ENCODE data around the gene KDM1A. TPM values are rescaled to one million over a fixed set of nuclear protein-coding genes. Genes with fewer than 3 reads are reported as not detected.
A peak's percentile ranks its signal among the peaks of the same experiment; 100 is the strongest.

The KDM1A gene
- total RNA-seq, 1 donor from 2014 or later, result 27.4 TPM

DNA sequence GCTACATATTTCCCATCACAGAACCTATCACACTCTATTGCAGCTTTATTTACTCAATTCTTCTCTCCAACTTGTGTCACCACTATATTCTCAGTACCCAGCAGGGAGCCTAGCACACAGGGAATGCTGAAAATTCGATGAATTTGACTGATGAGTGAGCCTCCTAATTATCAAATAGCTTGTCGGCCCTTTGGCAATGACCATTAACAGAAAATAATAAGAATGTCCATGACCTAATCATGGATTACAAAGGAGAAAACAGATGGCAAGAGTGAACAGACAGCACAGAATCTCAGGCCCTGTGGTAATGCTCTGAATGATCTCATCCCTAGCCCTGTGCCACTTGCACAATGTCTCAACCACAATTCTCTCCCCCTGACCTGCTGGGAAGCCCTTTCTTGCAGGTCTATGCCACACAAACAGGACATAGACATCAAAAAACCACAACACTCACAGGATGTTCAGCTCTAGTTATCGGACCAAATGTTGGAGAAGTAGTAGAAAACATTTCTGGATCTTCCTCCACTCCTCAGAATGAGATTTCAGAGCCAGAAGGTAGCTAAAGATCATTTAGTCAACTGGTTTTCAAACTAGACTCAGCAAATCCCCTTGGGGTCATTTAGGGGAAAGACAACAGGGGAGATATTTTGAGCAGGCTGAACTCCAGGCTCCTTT is 80.9 kb downstream of the KDM1A start:
- Histone ChIP-seq H3K27me3 (ENCODE audit: low read depth) (no peaks in the 10 kb centered on the region), H3K4me1 (peaks cover 63% of the 10 kb centered on the region), H3K4me3 (no peak overlapping the region), H3K9me3 (replicated peaks) (no peaks in the 10 kb centered on the region), H3K36me3 (peaks cover 5% of the 10 kb centered on the region), H3K27ac (replicated peaks) (peak overlapping the region; percentile 72)
- DNase-seq, result no peak
- TF ChIP-seq, protein P1, sequence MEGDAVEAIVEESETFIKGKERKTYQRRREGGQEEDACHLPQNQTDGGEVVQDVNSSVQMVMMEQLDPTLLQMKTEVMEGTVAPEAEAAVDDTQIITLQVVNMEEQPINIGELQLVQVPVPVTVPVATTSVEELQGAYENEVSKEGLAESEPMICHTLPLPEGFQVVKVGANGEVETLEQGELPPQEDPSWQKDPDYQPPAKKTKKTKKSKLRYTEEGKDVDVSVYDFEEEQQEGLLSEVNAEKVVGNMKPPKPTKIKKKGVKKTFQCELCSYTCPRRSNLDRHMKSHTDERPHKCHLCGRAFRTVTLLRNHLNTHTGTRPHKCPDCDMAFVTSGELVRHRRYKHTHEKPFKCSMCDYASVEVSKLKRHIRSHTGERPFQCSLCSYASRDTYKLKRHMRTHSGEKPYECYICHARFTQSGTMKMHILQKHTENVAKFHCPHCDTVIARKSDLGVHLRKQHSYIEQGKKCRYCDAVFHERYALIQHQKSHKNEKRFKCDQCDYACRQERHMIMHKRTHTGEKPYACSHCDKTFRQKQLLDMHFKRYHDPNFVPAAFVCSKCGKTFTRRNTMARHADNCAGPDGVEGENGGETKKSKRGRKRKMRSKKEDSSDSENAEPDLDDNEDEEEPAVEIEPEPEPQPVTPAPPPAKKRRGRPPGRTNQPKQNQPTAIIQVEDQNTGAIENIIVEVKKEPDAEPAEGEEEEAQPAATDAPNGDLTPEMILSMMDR (IDR thresholded peaks at IDR 0.05; ENCODE audit: borderline replicate concordance), result no peak
- intact Hi-C loops (cut with micrococcal nuclease), result no loop called here

DNA sequence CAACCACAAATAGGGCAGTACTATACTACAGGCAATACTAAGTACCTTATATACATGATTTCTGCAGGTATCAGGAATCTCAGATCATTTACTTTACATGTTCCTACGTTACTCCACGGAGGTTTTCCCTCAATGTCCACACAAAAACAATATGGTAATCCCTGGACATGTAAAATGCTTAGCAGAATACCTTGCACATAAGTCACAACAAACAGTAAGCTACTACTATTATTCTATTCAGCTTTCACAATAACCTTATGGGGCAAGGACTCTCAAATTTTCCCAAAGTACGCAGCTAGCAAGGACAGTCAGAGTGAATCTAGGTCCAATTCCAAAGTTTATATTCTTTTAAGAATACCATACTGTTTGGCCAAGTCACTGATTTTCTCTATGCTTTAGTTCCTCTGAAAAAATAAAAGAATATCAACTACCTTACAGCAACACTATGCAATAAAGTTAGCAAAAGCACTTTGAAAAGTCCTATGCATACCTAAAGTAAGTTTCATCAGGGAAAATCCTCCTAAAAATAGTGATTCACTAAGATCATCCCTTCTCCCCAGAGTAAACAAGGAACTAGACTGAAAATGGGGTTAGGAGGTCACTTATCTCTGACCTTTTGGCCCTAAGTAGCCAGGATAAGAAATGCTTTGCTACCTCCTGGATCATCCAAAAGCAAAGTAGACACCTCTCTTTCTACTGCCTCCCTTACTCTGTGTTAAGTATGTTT is 82.0 kb downstream of the KDM1A start:
- Histone ChIP-seq H3K4me1 (peaks cover 63% of the 10 kb centered on the region), H3K36me3 (peaks cover 7% of the 10 kb centered on the region), H3K9me3 (replicated peaks) (no peaks in the 10 kb centered on the region), H3K4me3 (no peak overlapping the region), H3K27ac (replicated peaks) (peak overlapping the region; percentile 72), H3K27me3 (ENCODE audit: low read depth) (no peaks in the 10 kb centered on the region)
- TF ChIP-seq, protein P1 (IDR thresholded peaks at IDR 0.05; ENCODE audit: borderline replicate concordance), result no peak
- intact Hi-C loops (cut with micrococcal nuclease), result no loop called here
- no peak for DNase-seq

GRCh38 chr1:23101887-23102286 is 82.6 kb downstream of the KDM1A start:
- H3K36me3 ChIP-seq, result peaks cover 10% of the 10 kb centered on the region
- TF ChIP-seq, protein P1 (IDR thresholded peaks at IDR 0.05; ENCODE audit: borderline replicate concordance), result no peak

GRCh38 chr1:23102289-23102688 is 83.0 kb downstream of the KDM1A start:
- Histone ChIP-seq H3K27ac (replicated peaks) (peak overlapping the region; percentile 72), H3K4me3 (no peak overlapping the region), H3K4me1 (peaks cover 63% of the 10 kb centered on the region), H3K9me3 (replicated peaks) (no peaks in the 10 kb centered on the region), H3K36me3 (peaks cover 12% of the 10 kb centered on the region), H3K27me3 (ENCODE audit: low read depth) (no peaks in the 10 kb centered on the region)
- intact Hi-C loops (cut with micrococcal nuclease), result no loop called here
- DNase-seq, result no peak
- TF ChIP-seq, protein P1 (IDR thresholded peaks at IDR 0.05; ENCODE audit: borderline replicate concordance), result no peak

More at GRCh38 chr1:23101887-23102286, 82.6 kb downstream of the KDM1A start:
- peaks cover 63% of the 10 kb centered on the region for H3K4me1 ChIP-seq
- no peaks in the 10 kb centered on the region for H3K9me3 ChIP-seq (replicated peaks)
- H3K27me3 ChIP-seq (ENCODE audit: low read depth), result no peaks in the 10 kb centered on the region
- no peak overlapping the region for H3K4me3 ChIP-seq
- intact Hi-C loops (cut with micrococcal nuclease), result no loop called here
- no peak for DNase-seq
- H3K27ac ChIP-seq (replicated peaks), result peak overlapping the region; percentile 72

- no peaks in the 10 kb centered on the region for H3K9me3 ChIP-seq (replicated peaks)
- H3K4me1 ChIP-seq, result peaks cover 62% of the 10 kb centered on the region
- intact Hi-C loops (cut with micrococcal nuclease), result no loop called here
- TF ChIP-seq, protein P1 (IDR thresholded peaks at IDR 0.05; ENCODE audit: borderline replicate concordance), result no peak
- DNase-seq, result no peak
- H3K27me3 ChIP-seq (ENCODE audit: low read depth), result no peaks in the 10 kb centered on the region
- H3K27ac ChIP-seq (replicated peaks), result peak overlapping the region; percentile 72
- H3K4me3 ChIP-seq, result no peak overlapping the region
- H3K36me3 ChIP-seq, result peaks cover 18% of the 10 kb centered on the region
Observed at GRCh38 chr1:23103001-23103889, 84.0 kb downstream of the KDM1A start.
